HepG2 (cell line): ENCODE data around the gene DSG2. TPM values are rescaled to one million over a fixed set of nuclear protein-coding genes. Genes with fewer than 3 reads are reported as not detected.
A peak's percentile ranks its signal among the peaks of the same experiment; 100 is the strongest.

Experiments used
- ATAC-seq: fragments of 200-7000 bp; cut with Tn5 transposase; 3 replicates; pipeline ENCODE4 v1.9.1; 2020; ENCODE audit warnings: mild to moderate bottlenecking, moderate library complexity
- BruUV-seq: library from RNA; stranded (reverse); fragments of 400-500 nt; replicated peaks from 2 replicates; lab custom pipeline; 2021; lab: Mats Ljungman, UMichigan
- CTCF ChIA-PET: fragments of 300-600 bp; formaldehyde crosslinking; extraction: SDS; loops from one replicate; lab custom pipeline; 2021; ENCODE audit warnings: low total read pairs, inconsistent platforms, low intra/inter-chr PET ratio; lab: Yijun Ruan, JAX
- POLR2A ChIA-PET: fragments of 350-600 bp; sonication (Branson Sonifier 250); formaldehyde crosslinking; loops from one replicate; lab custom pipeline; 2020; ENCODE audit warnings: antibody characterized with exemption, inconsistent platforms; lab: Yijun Ruan, JAX
- DNase-seq: peaks from one replicate; pipeline ENCODE4 v3.0.0-alpha.2; 2015; ENCODE audit warnings: low spot score
- FAIRE-seq: peaks from 3 replicates; lab custom pipeline; 2011; peaks lifted over from hg19 to GRCh38; lab: Jason Lieb, UNC
- H2AFZ ChIP-seq: one replicate; pipeline ENCODE4 v1.6.1; 2011; ENCODE audit warnings: low read length, inconsistent platforms
- H3K27ac ChIP-seq: fragments of 300-600 bp; 3 replicates; pipeline ENCODE4 v1.8.0; 2011; ENCODE audit warnings: mixed run types, mild to moderate bottlenecking, mixed read lengths, low read length, inconsistent platforms; ENCODE audit not compliant: insufficient read depth; ENCODE audit errors: extremely low read length
- H3K27me3 ChIP-seq, 2 experiments: fragments of 200-600 bp in 1 of 2; 2 replicates in 1 of 2; 3 replicates in 1 of 2; pipeline versions ENCODE4 v1.6.0 to v1.8.0; 2011; ENCODE audit warnings: low read length in 2 of 2, mild to moderate bottlenecking in 2 of 2, moderate library complexity in 2 of 2, inconsistent platforms in 1 of 2; ENCODE audit not compliant: insufficient read depth in 2 of 2, control insufficient read depth in 1 of 2
- H3K36me3 ChIP-seq, 2 experiments: fragments of 200-600 bp in 1 of 2; replicated peaks in 1 of 2; 2 replicates in 1 of 2; 3 replicates in 1 of 2; pipeline versions ENCODE4 v1.5.1 to v1.8.0; 2011; ENCODE audit warnings: low read length in 2 of 2, inconsistent platforms in 1 of 2; ENCODE audit not compliant: insufficient read depth in 2 of 2, control insufficient read depth in 1 of 2
- H3K4me1 ChIP-seq: 2 replicates; pipeline ENCODE4 v1.5.1; 2012; ENCODE audit warnings: low read length, inconsistent platforms; ENCODE audit not compliant: insufficient read depth
- H3K4me2 ChIP-seq: 2 replicates; pipeline ENCODE4 v1.6.0; 2011; ENCODE audit warnings: low read depth, low read length, inconsistent platforms
- H3K4me3 ChIP-seq, 3 experiments: fragments of 200-600 bp in 1 of 3; sonication (generic), shearing (Covaris generic) in 1 of 3; replicated peaks in 1 of 3; 2 replicates each; pipeline ENCODE4 v1.5.1; 2011 to 2016; ENCODE audit warnings: low read length in 3 of 3, inconsistent platforms in 2 of 3, low read depth in 2 of 3, mild to moderate bottlenecking in 2 of 3, control low read depth in 1 of 3, mixed read lengths in 1 of 3; ENCODE audit not compliant: insufficient read depth in 1 of 3
- H3K79me2 ChIP-seq: one replicate; pipeline ENCODE4 v1.6.1; 2011; ENCODE audit warnings: low read length, inconsistent platforms; ENCODE audit not compliant: insufficient read depth
- H3K9ac ChIP-seq: 2 replicates; pipeline ENCODE4 v1.6.0; 2011; ENCODE audit warnings: mild to moderate bottlenecking, low read depth, low read length, inconsistent platforms; ENCODE audit not compliant: insufficient read depth
- H3K9me3 ChIP-seq: 2 replicates; pipeline ENCODE4 v1.5.1; 2012; ENCODE audit warnings: mild to moderate bottlenecking, low read length
- H4K20me1 ChIP-seq: 2 replicates; pipeline ENCODE4 v1.6.0; 2011; ENCODE audit warnings: inconsistent platforms, mild to moderate bottlenecking, low read length, moderate library complexity; ENCODE audit not compliant: insufficient read depth
- CCDC6 ChIP-seq: sonication (generic); formaldehyde crosslinking; IDR thresholded peaks from 2 replicates; pipeline ENCODE4 v1.8.1; 2022; ENCODE audit warnings: mild to moderate bottlenecking, missing genetic modification reagents, moderate library complexity
- CEBPG ChIP-seq: IDR thresholded peaks from 2 replicates; pipeline ENCODE4 v1.6.1; 2016
- KAT8 ChIP-seq: IDR thresholded peaks from 2 replicates; pipeline ENCODE4 v1.6.1; 2016; ENCODE audit warnings: missing genetic modification reagents, missing compliant biosample characterization
- KDM5B ChIP-seq: sonication (generic); formaldehyde crosslinking; IDR thresholded peaks from 2 replicates; pipeline ENCODE4 v1.4.0; 2020; ENCODE audit warnings: missing genetic modification reagents, mild to moderate bottlenecking, borderline replicate concordance
- MAFK ChIP-seq, 2 experiments: IDR thresholded peaks in 1 of 2; conservative IDR thresholded peaks in 1 of 2; 2 replicates each; pipeline ENCODE4 v1.6.1; 2011; ENCODE audit warnings: improper control_type of control experiment in 2 of 2, low read length in 2 of 2
- RBM39 ChIP-seq: fragments of 200-400 bp; formaldehyde crosslinking; IDR thresholded peaks from one replicate; pipeline ENCODE4 v1.6.1; 2018; ENCODE audit warnings: antibody characterized with exemption, mild to moderate bottlenecking, low read depth, low read length; ENCODE audit not compliant: poor library complexity, severe bottlenecking
- REXO4 ChIP-seq: sonication (generic); formaldehyde crosslinking; IDR thresholded peaks from 2 replicates; pipeline ENCODE4 v1.8.0; 2022; ENCODE audit warnings: missing genetic modification reagents, mild to moderate bottlenecking, borderline replicate concordance
- SMARCC2 ChIP-seq: fragments of 450-650 bp; IDR thresholded peaks from 2 replicates; pipeline ENCODE4 v1.6.1; 2017; ENCODE audit warnings: antibody characterized with exemption, mild to moderate bottlenecking
- TBP ChIP-seq: sonication (generic); formaldehyde crosslinking; IDR thresholded peaks from 2 replicates; pipeline ENCODE4 v1.5.0; 2020; ENCODE audit warnings: missing genetic modification reagents
- TFE3 ChIP-seq: IDR thresholded peaks from 2 replicates; pipeline ENCODE4 v1.6.1; 2016
- ZEB1 ChIP-seq: IDR thresholded peaks from 2 replicates; pipeline ENCODE4 v1.6.1; 2012; ENCODE audit warnings: mild to moderate bottlenecking, low read depth, inconsistent platforms; ENCODE audit not compliant: insufficient replicate concordance
- ZIK1 ChIP-seq: sonication (generic); formaldehyde crosslinking; IDR thresholded peaks from 2 replicates; pipeline ENCODE4 v1.5.0; 2020; ENCODE audit warnings: mild to moderate bottlenecking, low read depth, missing genetic modification reagents, borderline replicate concordance
- ZNF331 ChIP-seq: sonication (generic); formaldehyde crosslinking; IDR thresholded peaks from 2 replicates; pipeline ENCODE4 v1.4.0; 2020; ENCODE audit warnings: missing genetic modification reagents
- ZNF510 ChIP-seq: sonication (generic); formaldehyde crosslinking; IDR thresholded peaks from 2 replicates; pipeline ENCODE4 v1.4.0; 2020; ENCODE audit warnings: low read depth, mild to moderate bottlenecking, missing genetic modification reagents
- ZNF557 ChIP-seq: sonication (generic); formaldehyde crosslinking; IDR thresholded peaks from 2 replicates; pipeline ENCODE4 v1.4.0; 2020; ENCODE audit warnings: missing genetic modification reagents
- ZNF563 ChIP-seq: sonication (generic); formaldehyde crosslinking; IDR thresholded peaks from 2 replicates; pipeline ENCODE4 v1.8.0; 2022; ENCODE audit warnings: mild to moderate bottlenecking, moderate library complexity, missing genetic modification reagents
- ZNF598 ChIP-seq: sonication (generic); formaldehyde crosslinking; IDR thresholded peaks from 2 replicates; pipeline ENCODE4 v1.5.1; 2020; ENCODE audit warnings: mild to moderate bottlenecking, missing genetic modification reagents, borderline replicate concordance
- WGBS: methylation state at CpG from one replicate; pipeline ENCODE4 v1.1.6; 2017; ENCODE audit warnings: low lambda C conversion rate; 5-methylcytosine and 5-hydroxymethylcytosine counted together
- in situ Hi-C: cut with HindIII; loops from 2 replicates; pipeline ENCODE4 v1.10.0; 2017; ENCODE audit warnings: low pct_unique_long_range_greater_than_20kb; ENCODE audit not compliant: extremely low pct_ligation_motif_present
- intact Hi-C: fragments of 100-400 bp; cut with micrococcal nuclease; formaldehyde crosslinking; loops from one replicate; pipeline ENCODE4 v1.10.0; 2022; ENCODE audit not compliant: unreplicated experiment
- polyA plus RNA-seq, 8 experiments: library from polyadenylated mRNA; depleted of rRNA in 3 of 8; stranded (reverse) in 7 of 8; unstranded in 1 of 8; fragments of >200 nt; fragmentation: Illumina TruSeq in 4 of 8; extraction: Trizol in 4 of 8; gene quantifications; 2 replicates each; pipeline versions ENCODE4 v1.2.1 to v1.2.3, GENCODE V29; 2011 to 2016; ENCODE audit warnings: low read depth in 4 of 8, missing spikeins in 1 of 8, mixed read lengths in 1 of 8; ENCODE audit not compliant: insufficient read depth in 1 of 8
- total RNA-seq, 5 experiments: library from RNA; depleted of rRNA; stranded (reverse); fragments of >200 nt; fragmentation: Illumina TruSeq; extraction: Trizol; gene quantifications; 2 replicates each; pipeline ENCODE4 v1.2.3, GENCODE V29; 2016; ENCODE audit warnings: low read depth in 1 of 5
- TF ChIP-seq, protein P1 (sequence below): sonication (generic); formaldehyde crosslinking; IDR thresholded peaks from 2 replicates; pipeline ENCODE4 v1.4.0; 2020; ENCODE audit warnings: mild to moderate bottlenecking, missing genetic modification reagents
- TF ChIP-seq, protein P2 (sequence below): sonication (generic); formaldehyde crosslinking; IDR thresholded peaks from 2 replicates; pipeline ENCODE4 v1.4.0; 2020; ENCODE audit warnings: missing genetic modification reagents, mild to moderate bottlenecking, borderline replicate concordance
- TF ChIP-seq, protein P3 (sequence below): sonication (generic); formaldehyde crosslinking; IDR thresholded peaks from 2 replicates; pipeline ENCODE4 v1.5.1; 2020; ENCODE audit warnings: missing genetic modification reagents, mild to moderate bottlenecking, borderline replicate concordance

Gene DSG2
- total and polyA plus RNA-seq, 2 of the 13 experiments (the other 11 are each of a cell fraction or from before 2014, with no cell fraction given), result 23.3 to 66.7 TPM

DNA sequence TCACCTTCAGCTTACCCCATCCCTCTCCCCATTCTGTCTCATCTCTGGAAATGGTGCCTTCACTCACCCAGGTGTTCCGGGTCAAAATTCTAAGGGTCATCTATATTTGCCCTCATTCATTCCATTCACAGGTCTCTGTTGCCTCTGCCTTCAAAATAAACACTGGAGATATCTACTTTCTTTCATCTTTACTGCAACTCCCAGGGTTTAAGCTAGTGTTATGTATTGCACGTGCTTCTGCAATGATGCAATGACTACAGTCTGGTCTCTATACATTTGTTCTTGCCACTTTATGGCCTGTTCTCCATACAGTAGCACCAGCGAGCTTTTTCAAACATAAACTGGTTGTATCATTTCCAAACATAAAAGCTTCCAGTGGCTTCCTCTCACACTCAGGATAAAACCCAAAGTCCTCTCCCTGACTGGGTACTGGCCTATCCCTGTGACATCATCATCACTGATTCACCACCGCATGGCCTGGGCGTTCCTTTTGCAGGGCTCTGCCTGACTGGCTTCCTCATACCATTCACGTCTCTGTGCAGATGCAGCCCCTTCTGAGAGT lies 14.3 kb downstream of the DSG2 start:
- no peak overlapping the region; a peak in 1 of 6 replicates for H3K4me3 ChIP-seq
- H3K9me3 ChIP-seq, result no peaks in the 10 kb centered on the region
- H4K20me1 ChIP-seq, result peaks cover 3% of the 10 kb centered on the region; the same call in 1 of the 2 replicates
- CTCF ChIA-PET, result no interaction called here
- POLR2A ChIA-PET, result interaction anchor here (0.8 to 2.1 kb wide), 12 partner anchors 12 to 579 kb away, joined by 3 to 15 read pairs (median 5); partner anchors contain the start of genes DSC2, DSG2, RNF138 and TRAPPC8
- H3K9ac ChIP-seq, result peak overlapping the region; percentile 48
- intact Hi-C loops (loop anchor here (1.0 to 10.0 kb wide), 8 partner anchors 15 to 457 kb away; partner anchors contain the start of gene DSC2), in situ Hi-C loops (loop anchor here (10.0 kb wide), 1 partner anchor 417 kb away; no protein-coding TSS in a partner anchor)
- no peaks in the 10 kb centered on the region for H3K36me3 ChIP-seq
- peak; percentile 97 for DNase-seq
- FAIRE-seq, result peak; percentile 88
- H3K79me2 ChIP-seq, result peaks cover 45% of the 10 kb centered on the region
- no peak overlapping the region for H2AFZ ChIP-seq
- ATAC-seq, result peak; percentile 93
- H3K4me2 ChIP-seq, result peak overlapping the region; percentile 52
- peak overlapping the region; percentile 66 for H3K27ac ChIP-seq
- peaks cover 58% of the 10 kb centered on the region for H3K4me1 ChIP-seq
- 1% methylated on average over 6 of the region's 6 CpGs for WGBS
- H3K27me3 ChIP-seq, result no peaks in the 10 kb centered on the region
- BruUV-seq, result no TSS peak
- no peak for TF ChIP-seq KDM5B (CRISPR knock-in tag)
- TF ChIP-seq ZIK1 (CRISPR knock-in tag), result no peak
- TF ChIP-seq SMARCC2, result no peak
- TF ChIP-seq ZNF563 (CRISPR knock-in tag), result no peak
- TF ChIP-seq, protein P1, sequence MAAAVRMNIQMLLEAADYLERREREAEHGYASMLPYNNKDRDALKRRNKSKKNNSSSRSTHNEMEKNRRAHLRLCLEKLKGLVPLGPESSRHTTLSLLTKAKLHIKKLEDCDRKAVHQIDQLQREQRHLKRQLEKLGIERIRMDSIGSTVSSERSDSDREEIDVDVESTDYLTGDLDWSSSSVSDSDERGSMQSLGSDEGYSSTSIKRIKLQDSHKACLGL (CRISPR knock-in tag), result no peak
- no peak for TF ChIP-seq REXO4
- TF ChIP-seq RBM39, result no peak
- peak; percentile 99 for TF ChIP-seq CEBPG (CRISPR knock-in tag)
- no peak for TF ChIP-seq MAFK (conservative IDR thresholded peaks at IDR 0.05 in 1 of 2, IDR thresholded peaks at IDR 0.05 in 1 of 2; ENCODE audit: low read length in 2 of 2)
- no peak for TF ChIP-seq CCDC6
- peak; percentile 95 for TF ChIP-seq TFE3 (CRISPR knock-in tag)
- peak; percentile 57 for TF ChIP-seq ZNF557
- TF ChIP-seq ZNF331 (CRISPR knock-in tag), result peak; percentile 93
- TF ChIP-seq ZEB1, result peak; percentile 89
- TF ChIP-seq, protein P2, sequence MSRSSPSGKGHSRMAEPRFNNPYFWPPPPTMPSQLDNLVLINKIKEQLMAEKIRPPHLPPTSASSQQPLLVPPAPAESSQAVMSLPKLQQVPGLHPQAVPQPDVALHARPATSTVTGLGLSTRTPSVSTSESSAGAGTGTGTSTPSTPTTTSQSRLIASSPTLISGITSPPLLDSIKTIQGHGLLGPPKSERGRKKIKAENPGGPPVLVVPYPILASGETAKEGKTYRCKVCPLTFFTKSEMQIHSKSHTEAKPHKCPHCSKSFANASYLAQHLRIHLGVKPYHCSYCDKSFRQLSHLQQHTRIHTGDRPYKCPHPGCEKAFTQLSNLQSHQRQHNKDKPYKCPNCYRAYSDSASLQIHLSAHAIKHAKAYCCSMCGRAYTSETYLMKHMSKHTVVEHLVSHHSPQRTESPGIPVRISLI, result peak; percentile 79; the same call in 1 of the 2 replicates
- no peak for TF ChIP-seq ZNF598
- TF ChIP-seq, protein P3, sequence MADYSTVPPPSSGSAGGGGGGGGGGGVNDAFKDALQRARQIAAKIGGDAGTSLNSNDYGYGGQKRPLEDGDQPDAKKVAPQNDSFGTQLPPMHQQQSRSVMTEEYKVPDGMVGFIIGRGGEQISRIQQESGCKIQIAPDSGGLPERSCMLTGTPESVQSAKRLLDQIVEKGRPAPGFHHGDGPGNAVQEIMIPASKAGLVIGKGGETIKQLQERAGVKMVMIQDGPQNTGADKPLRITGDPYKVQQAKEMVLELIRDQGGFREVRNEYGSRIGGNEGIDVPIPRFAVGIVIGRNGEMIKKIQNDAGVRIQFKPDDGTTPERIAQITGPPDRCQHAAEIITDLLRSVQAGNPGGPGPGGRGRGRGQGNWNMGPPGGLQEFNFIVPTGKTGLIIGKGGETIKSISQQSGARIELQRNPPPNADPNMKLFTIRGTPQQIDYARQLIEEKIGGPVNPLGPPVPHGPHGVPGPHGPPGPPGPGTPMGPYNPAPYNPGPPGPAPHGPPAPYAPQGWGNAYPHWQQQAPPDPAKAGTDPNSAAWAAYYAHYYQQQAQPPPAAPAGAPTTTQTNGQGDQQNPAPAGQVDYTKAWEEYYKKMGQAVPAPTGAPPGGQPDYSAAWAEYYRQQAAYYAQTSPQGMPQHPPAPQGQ, result no peak
- peak; percentile 85 for TF ChIP-seq KAT8 (CRISPR knock-in tag)
- TF ChIP-seq ZNF510 (CRISPR knock-in tag), result no peak
- TF ChIP-seq TBP (CRISPR knock-in tag), result no peak
